SJCRH30 (cell line): Measurements from ENCODE around the gene ESM1. TPM values are rescaled to one million over a fixed set of nuclear protein-coding genes. Genes with fewer than 3 reads are reported as not detected.
A peak's percentile ranks its signal among the peaks of the same experiment; 100 is the strongest.
"Not testable (repeated sequence)": the region's sequence is repeated elsewhere in the genome, so short reads cannot be mapped to it uniquely, and the experiment has no call there.

Experiments
- DNase-seq, 2 experiments: peaks; one replicate each; pipeline ENCODE4 v3.0.0-alpha.2; 2015 to 2020
- H3K27ac ChIP-seq: fragments of 250-450 bp; sonication (Bioruptor Pico); 2 replicates; pipeline ENCODE4 v1.5.1; 2020; ENCODE audit warnings: mild to moderate bottlenecking, moderate library complexity
- H3K27me3 ChIP-seq: fragments of 250-450 bp; sonication (Bioruptor Pico); 2 replicates; pipeline ENCODE4 v1.5.1; 2020; ENCODE audit warnings: mild to moderate bottlenecking, moderate library complexity
- H3K36me3 ChIP-seq: fragments of 250-450 bp; sonication (Bioruptor Pico); 2 replicates; pipeline ENCODE4 v1.5.1; 2020; ENCODE audit warnings: mild to moderate bottlenecking, moderate library complexity
- H3K4me1 ChIP-seq: fragments of 250-450 bp; sonication (Bioruptor Pico); 2 replicates; pipeline ENCODE4 v1.5.1; 2020; ENCODE audit warnings: mild to moderate bottlenecking, moderate library complexity
- H3K4me3 ChIP-seq: fragments of 250-450 bp; sonication (Bioruptor Pico); 2 replicates; pipeline ENCODE4 v1.5.1; 2020; ENCODE audit warnings: mild to moderate bottlenecking, moderate library complexity
- H3K9me3 ChIP-seq: fragments of 250-450 bp; sonication (Bioruptor Pico); replicated peaks from 2 replicates; pipeline ENCODE4 v1.5.1; 2020; ENCODE audit warnings: mild to moderate bottlenecking, moderate library complexity
- total RNA-seq: library from RNA; depleted of rRNA; stranded (reverse); fragments of >200 nt; shearing (Covaris generic); gene quantifications from 2 replicates; pipeline ENCODE4 v1.2.3, GENCODE V29; 2014; rRNA removed

ESM1 gene
- total RNA-seq = not detected in 2 replicates

- Histone ChIP-seq H3K36me3 (no peaks in the 10 kb centered on the region), H3K4me1 (no peaks in the 10 kb centered on the region), H3K27ac (no peak within 1 kb of the TSS), H3K9me3 (no peaks in the 10 kb centered on the region), H3K4me3 (no peak within 1 kb of the TSS), H3K27me3 (no peaks in the 10 kb centered on the region)
- DNase-seq = peak; percentile 9 to 34
Observed at GRCh38 chr5:54985301-54986268, at the start of gene ESM1. Gene ESM1, minus strand, starts transcription at chr5:54985593. Its CDS starts 76 bp downstream, at chr5:54985517.

- H3K4me1 ChIP-seq = peaks cover 14% of the 10 kb centered on the region
- no peak for DNase-seq
Observed at GRCh38 chr5:55033568-55033967, 48.2 kb upstream of the ESM1 start.

GRCh38 chr5:55031492-55031891 lies 46.1 kb upstream of the ESM1 start:
- peaks cover 12% of the 10 kb centered on the region; the same call in 1 of the 2 replicates for H3K27me3 ChIP-seq
- peaks cover 10% of the 10 kb centered on the region for H3K4me1 ChIP-seq
- no peak overlapping the region for H3K4me3 ChIP-seq
- no peak overlapping the region for H3K27ac ChIP-seq
- H3K36me3 ChIP-seq = no peaks in the 10 kb centered on the region
- H3K9me3 ChIP-seq = no peaks in the 10 kb centered on the region
- DNase-seq = no peak

More at GRCh38 chr5:55033568-55033967, 48.2 kb upstream of the ESM1 start:
- Histone ChIP-seq H3K27ac (no peak overlapping the region), H3K9me3 (no peaks in the 10 kb centered on the region), H3K36me3 (no peaks in the 10 kb centered on the region), H3K4me3 (no peak overlapping the region), H3K27me3 (0 out of 2 replicates have a peak, but pooled peaks cover 7% of the 10 kb centered on the region)

GRCh38 chr5:55030676-55031369 lies 45.4 kb upstream of the ESM1 start:
- no peak overlapping the region for H3K4me3 ChIP-seq
- no peak for DNase-seq
- H3K27ac ChIP-seq = no peak overlapping the region
- H3K27me3 ChIP-seq = peaks cover 13% of the 10 kb centered on the region; the same call in 1 of the 2 replicates
- peaks cover 5% of the 10 kb centered on the region for H3K4me1 ChIP-seq
- H3K9me3 ChIP-seq = no peaks in the 10 kb centered on the region
- H3K36me3 ChIP-seq = no peaks in the 10 kb centered on the region

GRCh38 chr5:55030220-55030619 lies 44.8 kb upstream of the ESM1 start:
- H3K9me3 ChIP-seq = no peaks in the 10 kb centered on the region
- H3K4me1 ChIP-seq = no peaks in the 10 kb centered on the region
- H3K36me3 ChIP-seq = no peaks in the 10 kb centered on the region
- no peak for DNase-seq
- H3K4me3 ChIP-seq = no peak overlapping the region
- H3K27me3 ChIP-seq = peaks cover 13% of the 10 kb centered on the region; the same call in 1 of the 2 replicates
- H3K27ac ChIP-seq = no peak overlapping the region

- H3K27ac ChIP-seq = no peak overlapping the region
- DNase-seq = no peak
- H3K27me3 ChIP-seq = peaks cover 10% of the 10 kb centered on the region; the same call in 1 of the 2 replicates
- no peaks in the 10 kb centered on the region for H3K36me3 ChIP-seq
- H3K9me3 ChIP-seq = no peaks in the 10 kb centered on the region
- H3K4me1 ChIP-seq = no peaks in the 10 kb centered on the region
- no peak overlapping the region for H3K4me3 ChIP-seq
Observed at GRCh38 chr5:55027595-55027994, 42.2 kb upstream of the ESM1 start.

- Histone ChIP-seq H3K27me3 (peaks cover 3% of the 10 kb centered on the region; the same call in 1 of the 2 replicates), H3K9me3 (no peaks in the 10 kb centered on the region), H3K4me1 (no peaks in the 10 kb centered on the region), H3K4me3 (no peak overlapping the region), H3K36me3 (no peaks in the 10 kb centered on the region), H3K27ac (no peak overlapping the region)
- no peak for DNase-seq
Observed at GRCh38 chr5:55022450-55022849, 37.1 kb upstream of the ESM1 start.

GRCh38 chr5:55021821-55022220 lies 36.4 kb upstream of the ESM1 start:
- Histone ChIP-seq H3K27ac (no peak overlapping the region), H3K4me3 (no peak overlapping the region), H3K4me1 (no peaks in the 10 kb centered on the region), H3K36me3 (no peaks in the 10 kb centered on the region), H3K27me3 (peaks cover 3% of the 10 kb centered on the region; the same call in 1 of the 2 replicates), H3K9me3 (no peaks in the 10 kb centered on the region)
- DNase-seq = peak; percentile 9 to 17

GRCh38 chr5:55021410-55021809 lies 36.0 kb upstream of the ESM1 start:
- Histone ChIP-seq H3K4me1 (no peaks in the 10 kb centered on the region), H3K27me3 (peaks cover under 1% of the 10 kb centered on the region; the same call in 1 of the 2 replicates), H3K36me3 (no peaks in the 10 kb centered on the region), H3K9me3 (no peaks in the 10 kb centered on the region), H3K4me3 (no peak overlapping the region), H3K27ac (no peak overlapping the region)
- peak in 1 of 2 experiments; percentile 6 for DNase-seq

- not testable (repeated sequence) for DNase-seq, H3K36me3 ChIP-seq, H3K4me1 ChIP-seq, H3K27ac ChIP-seq, H3K4me3 ChIP-seq, H3K9me3 ChIP-seq, H3K27me3 ChIP-seq
Observed at GRCh38 chr5:55010149-55010548, 24.8 kb upstream of the ESM1 start.

GRCh38 chr5:55004729-55005128 lies 19.3 kb upstream of the ESM1 start:
- Histone ChIP-seq H3K27me3 (no peaks in the 10 kb centered on the region), H3K4me3 (no peak overlapping the region), H3K4me1 (no peaks in the 10 kb centered on the region), H3K9me3 (no peaks in the 10 kb centered on the region), H3K36me3 (no peaks in the 10 kb centered on the region), H3K27ac (no peak overlapping the region)
- no peak for DNase-seq

- no peaks in the 10 kb centered on the region for H3K36me3 ChIP-seq
- no peaks in the 10 kb centered on the region for H3K4me1 ChIP-seq
Observed at GRCh38 chr5:55003432-55004065, 18.2 kb upstream of the ESM1 start.

GRCh38 chr5:55002166-55002565 lies 16.8 kb upstream of the ESM1 start:
- H3K27me3 ChIP-seq, H3K27ac ChIP-seq, H3K36me3 ChIP-seq, H3K4me3 ChIP-seq, H3K9me3 ChIP-seq, DNase-seq, H3K4me1 ChIP-seq: not testable (repeated sequence)

More at GRCh38 chr5:55003432-55004065, 18.2 kb upstream of the ESM1 start:
- Histone ChIP-seq H3K27ac (no peak overlapping the region), H3K9me3 (no peaks in the 10 kb centered on the region), H3K4me3 (no peak overlapping the region), H3K27me3 (no peaks in the 10 kb centered on the region)
- no peak for DNase-seq

- Histone ChIP-seq H3K9me3 (no peaks in the 10 kb centered on the region), H3K27ac (no peak overlapping the region), H3K4me3 (no peak overlapping the region), H3K36me3 (no peaks in the 10 kb centered on the region), H3K4me1 (no peaks in the 10 kb centered on the region), H3K27me3 (0 out of 2 replicates have a peak, but pooled peaks cover 3% of the 10 kb centered on the region)
- no peak for DNase-seq
Observed at GRCh38 chr5:54997081-54997480, 11.7 kb upstream of the ESM1 start.
